ENCODE measurements around the gene RBKS. TPM values are rescaled to one million over a fixed set of nuclear protein-coding genes. Genes with fewer than 3 reads are reported as not detected.
A peak's percentile ranks its signal among the peaks of the same experiment; 100 is the strongest.

RBKS gene
- total RNA-seq, 1 donor from 2014 or later, result 0.83 TPM

DNA sequence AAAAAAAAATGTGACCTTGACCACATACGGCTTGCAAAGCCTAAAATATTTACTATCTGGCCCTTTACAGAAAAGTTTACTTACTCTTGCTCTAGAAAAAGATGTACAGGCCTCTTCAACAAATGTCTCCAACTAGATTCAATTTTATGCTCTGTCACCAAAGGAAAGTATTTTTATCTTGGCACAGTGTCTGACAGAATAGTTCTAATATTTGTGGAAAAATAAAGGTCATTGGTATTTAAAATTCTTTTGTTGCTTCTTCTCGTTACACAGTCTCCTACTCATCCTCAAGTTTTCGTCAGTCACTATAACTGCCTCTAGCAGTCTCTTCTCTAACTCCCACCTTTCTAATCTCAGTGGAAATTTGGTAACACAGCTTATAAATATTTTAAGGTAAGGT, 1.4 kb downstream of the RBKS start:
- DNase-seq (ENCODE audit: extremely low spot score, unreplicated experiment), result no peak

DNA sequence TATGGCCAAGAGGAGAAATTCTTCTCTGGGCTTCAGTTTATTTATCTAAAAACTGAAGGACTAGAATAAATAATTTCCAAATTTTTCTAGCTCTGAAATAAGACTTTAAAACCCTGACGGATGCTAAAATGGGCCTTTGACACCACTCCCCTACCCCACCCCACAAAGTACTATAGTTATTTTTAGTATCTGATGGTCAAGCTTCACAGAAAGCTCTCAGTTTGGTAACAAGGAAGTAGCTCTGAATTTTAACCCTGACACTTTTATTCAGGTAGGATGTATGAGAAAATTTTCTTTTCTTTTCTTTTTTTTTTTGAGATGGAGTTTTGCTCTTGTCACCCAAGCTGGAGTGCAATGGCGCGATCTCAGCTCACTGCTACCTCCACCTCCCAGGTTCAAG, 2.4 kb downstream of the RBKS start:
- no peak for DNase-seq (ENCODE audit: extremely low spot score, unreplicated experiment)
- H3K9me3 Mint-ChIP-seq (ENCODE audit: unreplicated experiment), result no peaks in the 10 kb centered on the region
- H3K36me3 Mint-ChIP-seq (ENCODE audit: unreplicated experiment), result no peaks in the 10 kb centered on the region
- H3K4me3 Mint-ChIP-seq (ENCODE audit: unreplicated experiment), result no peak overlapping the region
- no peaks in the 10 kb centered on the region for H3K27me3 Mint-ChIP-seq (ENCODE audit: unreplicated experiment)
- H3K27ac Mint-ChIP-seq (ENCODE audit: unreplicated experiment), result peak overlapping the region; percentile 74
- peaks cover 61% of the 10 kb centered on the region for H3K4me1 Mint-ChIP-seq (ENCODE audit: unreplicated experiment)
- TF ChIP-seq, protein P1, sequence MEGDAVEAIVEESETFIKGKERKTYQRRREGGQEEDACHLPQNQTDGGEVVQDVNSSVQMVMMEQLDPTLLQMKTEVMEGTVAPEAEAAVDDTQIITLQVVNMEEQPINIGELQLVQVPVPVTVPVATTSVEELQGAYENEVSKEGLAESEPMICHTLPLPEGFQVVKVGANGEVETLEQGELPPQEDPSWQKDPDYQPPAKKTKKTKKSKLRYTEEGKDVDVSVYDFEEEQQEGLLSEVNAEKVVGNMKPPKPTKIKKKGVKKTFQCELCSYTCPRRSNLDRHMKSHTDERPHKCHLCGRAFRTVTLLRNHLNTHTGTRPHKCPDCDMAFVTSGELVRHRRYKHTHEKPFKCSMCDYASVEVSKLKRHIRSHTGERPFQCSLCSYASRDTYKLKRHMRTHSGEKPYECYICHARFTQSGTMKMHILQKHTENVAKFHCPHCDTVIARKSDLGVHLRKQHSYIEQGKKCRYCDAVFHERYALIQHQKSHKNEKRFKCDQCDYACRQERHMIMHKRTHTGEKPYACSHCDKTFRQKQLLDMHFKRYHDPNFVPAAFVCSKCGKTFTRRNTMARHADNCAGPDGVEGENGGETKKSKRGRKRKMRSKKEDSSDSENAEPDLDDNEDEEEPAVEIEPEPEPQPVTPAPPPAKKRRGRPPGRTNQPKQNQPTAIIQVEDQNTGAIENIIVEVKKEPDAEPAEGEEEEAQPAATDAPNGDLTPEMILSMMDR (IDR thresholded peaks at IDR 0.05), result no peak

More for the DNA sequence above, 1.4 kb downstream of the RBKS start:
- peaks cover 61% of the 10 kb centered on the region for H3K4me1 Mint-ChIP-seq (ENCODE audit: unreplicated experiment)
- TF ChIP-seq, protein P1 (IDR thresholded peaks at IDR 0.05), result no peak
- H3K36me3 Mint-ChIP-seq (ENCODE audit: unreplicated experiment), result no peaks in the 10 kb centered on the region
- H3K9me3 Mint-ChIP-seq (ENCODE audit: unreplicated experiment), result no peaks in the 10 kb centered on the region
- H3K4me3 Mint-ChIP-seq (ENCODE audit: unreplicated experiment), result peak overlapping the region; percentile 16
- no peaks in the 10 kb centered on the region for H3K27me3 Mint-ChIP-seq (ENCODE audit: unreplicated experiment)
- H3K27ac Mint-ChIP-seq (ENCODE audit: unreplicated experiment), result peak overlapping the region; percentile 74

DNA sequence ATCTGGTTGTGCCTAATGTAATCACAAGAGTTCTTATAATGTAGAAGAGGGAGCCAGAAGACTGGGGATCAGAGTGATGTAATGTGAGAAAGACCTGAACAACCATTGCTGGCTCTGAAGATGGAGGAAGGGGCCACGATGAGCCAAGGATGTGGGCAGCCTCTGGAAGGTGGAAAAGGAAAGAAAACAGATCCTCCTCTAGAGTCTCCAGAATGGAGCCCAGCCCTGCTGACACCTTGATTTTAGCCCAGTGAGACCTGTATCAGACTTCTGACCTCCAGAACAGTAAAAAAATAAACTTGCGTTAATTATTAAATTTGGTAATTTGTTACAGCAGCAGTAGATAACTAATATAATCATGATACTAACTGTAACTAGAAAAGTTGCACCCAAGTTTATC, 3.1 kb downstream of the RBKS start:
- Mint-ChIP-seq H3K27me3 (ENCODE audit: unreplicated experiment) (no peaks in the 10 kb centered on the region), H3K27ac (ENCODE audit: unreplicated experiment) (peak overlapping the region; percentile 23), H3K4me3 (ENCODE audit: unreplicated experiment) (no peak overlapping the region), H3K36me3 (ENCODE audit: unreplicated experiment) (peaks cover under 1% of the 10 kb centered on the region), H3K9me3 (ENCODE audit: unreplicated experiment) (peaks cover 2% of the 10 kb centered on the region), H3K4me1 (ENCODE audit: unreplicated experiment) (peaks cover 55% of the 10 kb centered on the region)
- DNase-seq (ENCODE audit: extremely low spot score, unreplicated experiment), result no peak
- TF ChIP-seq, protein P1 (IDR thresholded peaks at IDR 0.05), result no peak

DNA sequence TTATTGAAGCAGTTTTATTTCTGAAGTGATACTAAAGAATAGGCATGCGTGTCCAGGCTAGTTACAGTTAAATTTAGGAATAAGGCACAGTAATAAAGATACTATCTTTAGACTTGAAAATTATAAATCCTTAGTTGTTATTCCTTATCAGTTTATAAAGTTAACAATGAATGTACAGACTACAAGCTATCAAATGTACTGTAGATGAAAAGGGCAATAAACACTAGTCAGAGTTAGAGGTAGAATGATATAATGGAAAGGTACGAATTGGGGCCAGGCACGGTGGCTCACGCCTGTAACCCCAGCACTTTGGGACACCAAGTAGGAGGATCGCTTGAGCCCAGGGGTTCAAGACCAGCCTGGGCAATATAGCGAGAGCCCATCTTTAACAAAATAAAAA, 3.9 kb downstream of the RBKS start:
- Mint-ChIP-seq H3K4me1 (ENCODE audit: unreplicated experiment) (peaks cover 49% of the 10 kb centered on the region), H3K9me3 (ENCODE audit: unreplicated experiment) (peaks cover 8% of the 10 kb centered on the region), H3K27me3 (ENCODE audit: unreplicated experiment) (no peaks in the 10 kb centered on the region), H3K36me3 (ENCODE audit: unreplicated experiment) (peaks cover 5% of the 10 kb centered on the region), H3K27ac (ENCODE audit: unreplicated experiment) (no peak overlapping the region), H3K4me3 (ENCODE audit: unreplicated experiment) (no peak overlapping the region)
- DNase-seq (ENCODE audit: extremely low spot score, unreplicated experiment), result no peak
- TF ChIP-seq, protein P1 (IDR thresholded peaks at IDR 0.05), result no peak

DNA sequence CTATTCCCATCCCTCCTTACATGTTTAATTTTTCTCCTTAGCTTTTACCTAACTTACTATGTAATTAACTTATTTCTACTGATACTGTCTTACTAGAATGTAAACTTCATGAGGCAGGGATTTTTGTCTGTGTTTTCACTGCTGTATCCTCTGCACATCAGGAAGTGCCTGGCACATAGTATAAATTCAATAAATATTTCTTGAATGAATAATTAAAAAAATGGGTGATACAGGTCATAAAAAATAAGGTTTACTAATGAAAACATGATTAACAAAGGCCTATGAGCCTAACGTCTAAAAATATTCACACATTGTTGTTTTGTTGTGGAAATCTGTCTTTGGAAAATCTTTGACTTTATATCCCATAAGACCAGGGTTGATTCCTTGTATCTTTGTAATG, 4.5 kb downstream of the RBKS start:
- no peaks in the 10 kb centered on the region for H3K27me3 Mint-ChIP-seq (ENCODE audit: unreplicated experiment)
- TF ChIP-seq, protein P1 (IDR thresholded peaks at IDR 0.05), result no peak
- no peak overlapping the region for H3K27ac Mint-ChIP-seq (ENCODE audit: unreplicated experiment)
- H3K4me3 Mint-ChIP-seq (ENCODE audit: unreplicated experiment), result no peak overlapping the region
- H3K36me3 Mint-ChIP-seq (ENCODE audit: unreplicated experiment), result peaks cover 5% of the 10 kb centered on the region
- peaks cover 44% of the 10 kb centered on the region for H3K4me1 Mint-ChIP-seq (ENCODE audit: unreplicated experiment)
- peaks cover 8% of the 10 kb centered on the region for H3K9me3 Mint-ChIP-seq (ENCODE audit: unreplicated experiment)
- DNase-seq (ENCODE audit: extremely low spot score, unreplicated experiment), result no peak
